ENCODE results near the gene TTLL8.

DNA sequence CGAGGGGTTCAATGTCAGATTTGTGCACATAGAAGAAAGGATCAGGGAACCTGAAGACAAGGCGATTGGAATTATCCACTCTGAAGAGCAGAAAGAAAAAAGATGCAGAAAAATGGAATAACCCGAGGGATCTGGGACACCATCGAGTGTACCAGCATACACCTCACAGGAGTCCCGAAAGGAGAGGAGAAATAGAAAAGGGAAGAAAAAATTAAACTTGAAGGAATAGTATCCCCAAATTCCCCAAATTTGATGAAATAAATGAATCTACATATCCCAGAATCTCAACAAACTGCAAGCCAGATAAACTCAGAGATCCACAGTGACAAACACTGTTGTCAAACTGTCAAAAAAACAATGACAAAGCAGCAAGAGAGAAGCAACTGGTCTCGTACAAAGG is 66.9 kb downstream of the TTLL8 start:
- TF ChIP-seq, protein P1, sequence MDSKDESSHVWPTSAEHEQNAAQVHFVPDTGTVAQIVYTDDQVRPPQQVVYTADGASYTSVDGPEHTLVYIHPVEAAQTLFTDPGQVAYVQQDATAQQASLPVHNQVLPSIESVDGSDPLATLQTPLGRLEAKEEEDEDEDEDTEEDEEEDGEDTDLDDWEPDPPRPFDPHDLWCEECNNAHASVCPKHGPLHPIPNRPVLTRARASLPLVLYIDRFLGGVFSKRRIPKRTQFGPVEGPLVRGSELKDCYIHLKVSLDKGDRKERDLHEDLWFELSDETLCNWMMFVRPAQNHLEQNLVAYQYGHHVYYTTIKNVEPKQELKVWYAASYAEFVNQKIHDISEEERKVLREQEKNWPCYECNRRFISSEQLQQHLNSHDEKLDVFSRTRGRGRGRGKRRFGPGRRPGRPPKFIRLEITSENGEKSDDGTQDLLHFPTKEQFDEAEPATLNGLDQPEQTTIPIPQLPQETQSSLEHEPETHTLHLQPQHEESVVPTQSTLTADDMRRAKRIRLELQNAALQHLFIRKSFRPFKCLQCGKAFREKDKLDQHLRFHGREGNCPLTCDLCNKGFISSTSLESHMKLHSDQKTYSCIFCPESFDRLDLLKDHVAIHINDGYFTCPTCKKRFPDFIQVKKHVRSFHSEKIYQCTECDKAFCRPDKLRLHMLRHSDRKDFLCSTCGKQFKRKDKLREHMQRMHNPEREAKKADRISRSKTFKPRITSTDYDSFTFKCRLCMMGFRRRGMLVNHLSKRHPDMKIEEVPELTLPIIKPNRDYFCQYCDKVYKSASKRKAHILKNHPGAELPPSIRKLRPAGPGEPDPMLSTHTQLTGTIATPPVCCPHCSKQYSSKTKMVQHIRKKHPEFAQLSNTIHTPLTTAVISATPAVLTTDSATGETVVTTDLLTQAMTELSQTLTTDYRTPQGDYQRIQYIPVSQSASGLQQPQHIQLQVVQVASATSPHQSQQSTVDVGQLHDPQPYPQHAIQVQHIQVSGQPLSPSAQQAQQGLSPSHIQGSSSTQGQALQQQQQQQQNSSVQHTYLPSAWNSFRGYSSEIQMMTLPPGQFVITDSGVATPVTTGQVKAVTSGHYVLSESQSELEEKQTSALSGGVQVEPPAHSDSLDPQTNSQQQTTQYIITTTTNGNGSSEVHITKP (tag by site-specific recombination; IDR thresholded peaks at IDR 0.05), result no peak
- TF ChIP-seq MZF1 (tag by site-specific recombination; IDR thresholded peaks at IDR 0.05; ENCODE audit: borderline replicate concordance) (no peak), ZNF544 (tag by site-specific recombination; IDR thresholded peaks at IDR 0.05) (no peak), ZNF354C (tag by site-specific recombination; IDR thresholded peaks at IDR 0.05; ENCODE audit: borderline replicate concordance, low read depth) (no peak), ZNF596 (tag by site-specific recombination; IDR thresholded peaks at IDR 0.05) (no peak), ZNF621 (tag by site-specific recombination; IDR thresholded peaks at IDR 0.05) (no peak), ZNF610 (tag by site-specific recombination; IDR thresholded peaks at IDR 0.05; ENCODE audit: borderline replicate concordance) (no peak)
- TF ChIP-seq, protein P2, sequence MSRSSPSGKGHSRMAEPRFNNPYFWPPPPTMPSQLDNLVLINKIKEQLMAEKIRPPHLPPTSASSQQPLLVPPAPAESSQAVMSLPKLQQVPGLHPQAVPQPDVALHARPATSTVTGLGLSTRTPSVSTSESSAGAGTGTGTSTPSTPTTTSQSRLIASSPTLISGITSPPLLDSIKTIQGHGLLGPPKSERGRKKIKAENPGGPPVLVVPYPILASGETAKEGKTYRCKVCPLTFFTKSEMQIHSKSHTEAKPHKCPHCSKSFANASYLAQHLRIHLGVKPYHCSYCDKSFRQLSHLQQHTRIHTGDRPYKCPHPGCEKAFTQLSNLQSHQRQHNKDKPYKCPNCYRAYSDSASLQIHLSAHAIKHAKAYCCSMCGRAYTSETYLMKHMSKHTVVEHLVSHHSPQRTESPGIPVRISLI (tag by site-specific recombination; IDR thresholded peaks at IDR 0.05), result no peak
- TF ChIP-seq, protein P3, sequence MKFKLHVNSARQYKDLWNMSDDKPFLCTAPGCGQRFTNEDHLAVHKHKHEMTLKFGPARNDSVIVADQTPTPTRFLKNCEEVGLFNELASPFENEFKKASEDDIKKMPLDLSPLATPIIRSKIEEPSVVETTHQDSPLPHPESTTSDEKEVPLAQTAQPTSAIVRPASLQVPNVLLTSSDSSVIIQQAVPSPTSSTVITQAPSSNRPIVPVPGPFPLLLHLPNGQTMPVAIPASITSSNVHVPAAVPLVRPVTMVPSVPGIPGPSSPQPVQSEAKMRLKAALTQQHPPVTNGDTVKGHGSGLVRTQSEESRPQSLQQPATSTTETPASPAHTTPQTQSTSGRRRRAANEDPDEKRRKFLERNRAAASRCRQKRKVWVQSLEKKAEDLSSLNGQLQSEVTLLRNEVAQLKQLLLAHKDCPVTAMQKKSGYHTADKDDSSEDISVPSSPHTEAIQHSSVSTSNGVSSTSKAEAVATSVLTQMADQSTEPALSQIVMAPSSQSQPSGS (tag by site-specific recombination; IDR thresholded peaks at IDR 0.05; ENCODE audit: low read depth), result no peak
- TF ChIP-seq, protein P4, sequence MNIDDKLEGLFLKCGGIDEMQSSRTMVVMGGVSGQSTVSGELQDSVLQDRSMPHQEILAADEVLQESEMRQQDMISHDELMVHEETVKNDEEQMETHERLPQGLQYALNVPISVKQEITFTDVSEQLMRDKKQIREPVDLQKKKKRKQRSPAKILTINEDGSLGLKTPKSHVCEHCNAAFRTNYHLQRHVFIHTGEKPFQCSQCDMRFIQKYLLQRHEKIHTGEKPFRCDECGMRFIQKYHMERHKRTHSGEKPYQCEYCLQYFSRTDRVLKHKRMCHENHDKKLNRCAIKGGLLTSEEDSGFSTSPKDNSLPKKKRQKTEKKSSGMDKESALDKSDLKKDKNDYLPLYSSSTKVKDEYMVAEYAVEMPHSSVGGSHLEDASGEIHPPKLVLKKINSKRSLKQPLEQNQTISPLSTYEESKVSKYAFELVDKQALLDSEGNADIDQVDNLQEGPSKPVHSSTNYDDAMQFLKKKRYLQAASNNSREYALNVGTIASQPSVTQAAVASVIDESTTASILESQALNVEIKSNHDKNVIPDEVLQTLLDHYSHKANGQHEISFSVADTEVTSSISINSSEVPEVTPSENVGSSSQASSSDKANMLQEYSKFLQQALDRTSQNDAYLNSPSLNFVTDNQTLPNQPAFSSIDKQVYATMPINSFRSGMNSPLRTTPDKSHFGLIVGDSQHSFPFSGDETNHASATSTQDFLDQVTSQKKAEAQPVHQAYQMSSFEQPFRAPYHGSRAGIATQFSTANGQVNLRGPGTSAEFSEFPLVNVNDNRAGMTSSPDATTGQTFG (tag by site-specific recombination; IDR thresholded peaks at IDR 0.05; ENCODE audit: borderline replicate concordance), result no peak
- TF ChIP-seq, protein P5, sequence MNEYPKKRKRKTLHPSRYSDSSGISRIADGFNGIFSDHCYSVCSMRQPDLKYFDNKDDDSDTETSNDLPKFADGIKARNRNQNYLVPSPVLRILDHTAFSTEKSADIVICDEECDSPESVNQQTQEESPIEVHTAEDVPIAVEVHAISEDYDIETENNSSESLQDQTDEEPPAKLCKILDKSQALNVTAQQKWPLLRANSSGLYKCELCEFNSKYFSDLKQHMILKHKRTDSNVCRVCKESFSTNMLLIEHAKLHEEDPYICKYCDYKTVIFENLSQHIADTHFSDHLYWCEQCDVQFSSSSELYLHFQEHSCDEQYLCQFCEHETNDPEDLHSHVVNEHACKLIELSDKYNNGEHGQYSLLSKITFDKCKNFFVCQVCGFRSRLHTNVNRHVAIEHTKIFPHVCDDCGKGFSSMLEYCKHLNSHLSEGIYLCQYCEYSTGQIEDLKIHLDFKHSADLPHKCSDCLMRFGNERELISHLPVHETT (tag by site-specific recombination; IDR thresholded peaks at IDR 0.05), result no peak
- TF ChIP-seq, protein P6, sequence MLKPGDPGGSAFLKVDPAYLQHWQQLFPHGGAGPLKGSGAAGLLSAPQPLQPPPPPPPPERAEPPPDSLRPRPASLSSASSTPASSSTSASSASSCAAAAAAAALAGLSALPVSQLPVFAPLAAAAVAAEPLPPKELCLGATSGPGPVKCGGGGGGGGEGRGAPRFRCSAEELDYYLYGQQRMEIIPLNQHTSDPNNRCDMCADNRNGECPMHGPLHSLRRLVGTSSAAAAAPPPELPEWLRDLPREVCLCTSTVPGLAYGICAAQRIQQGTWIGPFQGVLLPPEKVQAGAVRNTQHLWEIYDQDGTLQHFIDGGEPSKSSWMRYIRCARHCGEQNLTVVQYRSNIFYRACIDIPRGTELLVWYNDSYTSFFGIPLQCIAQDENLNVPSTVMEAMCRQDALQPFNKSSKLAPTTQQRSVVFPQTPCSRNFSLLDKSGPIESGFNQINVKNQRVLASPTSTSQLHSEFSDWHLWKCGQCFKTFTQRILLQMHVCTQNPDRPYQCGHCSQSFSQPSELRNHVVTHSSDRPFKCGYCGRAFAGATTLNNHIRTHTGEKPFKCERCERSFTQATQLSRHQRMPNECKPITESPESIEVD (tag by site-specific recombination; IDR thresholded peaks at IDR 0.05), result no peak

All from HEK293 (cell line).